Renal cortex interstitium (tissue), 11 donors: Measurements from ENCODE around the gene SORBS1. TPM values are rescaled to one million over a fixed set of nuclear protein-coding genes. Genes with fewer than 3 reads are reported as not detected.

Source experiments
- DNase-seq, 11 donors: peaks; one replicate each; pipeline ENCODE4 v3.0.0-alpha.2; 2013; ENCODE audit warnings: low read depth in 9 of 11, low spot score in 4 of 11; ENCODE audit errors: extremely low read depth in 1 of 11
- polyA plus RNA-seq, 3 donors: library from polyadenylated mRNA; unstranded; fragments of 120-200 nt; gene quantifications; one replicate each; pipeline ENCODE4 v1.2.1, GENCODE V29; 2013; ENCODE audit not compliant: insufficient read length in 3 of 3

The SORBS1 gene
- polyA plus RNA-seq, 3 donors, result 30.9 to 37.1 (median 35.2) TPM

DNA sequence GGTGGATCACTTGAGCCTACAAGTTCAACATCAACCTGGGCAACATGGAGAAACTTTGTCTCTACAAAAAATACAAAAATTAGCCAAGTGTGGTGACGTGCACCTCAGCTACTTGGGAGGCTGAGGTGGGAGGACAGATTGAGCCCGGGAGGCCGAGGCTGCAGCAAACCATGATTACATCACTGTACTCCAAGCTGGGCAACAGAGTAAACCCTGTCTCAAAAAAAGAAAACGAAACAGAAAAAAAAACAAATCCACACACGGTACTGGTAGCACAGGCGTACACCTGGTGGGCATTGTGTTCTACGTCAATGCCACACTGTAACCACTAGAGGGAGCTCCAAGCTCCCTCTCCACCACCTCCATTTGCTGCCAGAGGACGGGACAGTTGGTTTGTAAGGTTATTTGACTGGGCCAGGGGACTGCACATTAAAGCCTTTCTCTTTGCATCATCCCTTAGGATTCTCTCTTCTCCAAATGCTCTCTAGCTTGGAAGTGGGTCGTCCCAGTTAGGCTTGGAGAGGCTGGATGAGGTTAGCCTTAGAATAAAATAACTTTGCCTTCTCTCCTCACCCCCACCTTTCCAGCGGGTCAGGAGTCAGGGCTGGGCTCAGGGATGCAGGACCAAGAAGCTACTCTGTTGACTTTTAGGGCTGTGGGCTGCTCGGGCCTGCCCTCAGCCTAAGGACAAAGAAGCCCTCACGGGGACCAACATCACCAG is 130.8 kb downstream of the SORBS1 start:
- DNase-seq, result peak in 10 of 11 donors; percentile 38 to 61 (median 50)

DNA sequence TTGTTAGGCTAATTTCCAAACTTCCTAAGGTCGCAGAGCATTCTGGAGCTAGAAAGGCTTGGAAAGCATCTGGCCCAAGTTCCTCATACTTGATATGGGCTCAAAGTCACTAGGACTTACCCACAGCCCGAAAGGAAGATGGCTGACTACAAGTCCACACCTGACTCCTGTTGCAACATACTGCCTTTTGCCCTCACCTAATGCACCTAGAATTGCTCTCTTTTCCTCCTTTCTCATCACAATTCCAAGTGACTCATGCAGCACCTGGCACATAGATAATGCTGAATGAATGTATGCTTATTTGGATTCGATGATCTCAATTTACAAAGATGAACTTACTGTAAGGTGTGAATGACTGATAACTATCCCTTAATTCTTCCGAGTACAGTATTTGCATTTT is 131.5 kb downstream of the SORBS1 start:
- no peak for DNase-seq

- no peak for DNase-seq
These were observed 132.5 kb downstream of the SORBS1 start for GRCh38 chr10:95428701-95429100.

GRCh38 chr10:95426482-95426881 is 134.7 kb downstream of the SORBS1 start:
- DNase-seq, result no peak

- no peak for DNase-seq
These were observed 135.3 kb downstream of the SORBS1 start for GRCh38 chr10:95425592-95426465.

- no peak for DNase-seq
These were observed 137.8 kb downstream of the SORBS1 start for GRCh38 chr10:95423164-95424005.

DNA sequence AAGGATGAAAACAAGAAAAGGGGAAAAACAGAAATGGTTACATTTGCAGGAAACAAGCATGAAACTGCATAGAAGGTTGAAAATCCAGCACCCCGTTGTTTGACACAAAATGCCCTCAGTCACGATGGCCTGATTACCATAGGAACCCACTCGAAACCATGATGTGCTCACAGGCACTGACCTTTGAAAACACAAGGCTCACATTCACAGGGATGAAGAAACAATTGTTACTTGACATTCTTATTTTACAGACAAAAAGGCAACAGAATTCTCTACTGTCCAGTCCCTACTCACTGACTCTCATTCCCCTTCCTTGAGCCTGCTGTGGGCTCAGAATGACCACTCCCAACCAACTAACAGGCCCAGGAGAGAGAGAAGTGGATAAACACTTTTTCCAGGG is 138.9 kb downstream of the SORBS1 start:
- no peak for DNase-seq

DNA sequence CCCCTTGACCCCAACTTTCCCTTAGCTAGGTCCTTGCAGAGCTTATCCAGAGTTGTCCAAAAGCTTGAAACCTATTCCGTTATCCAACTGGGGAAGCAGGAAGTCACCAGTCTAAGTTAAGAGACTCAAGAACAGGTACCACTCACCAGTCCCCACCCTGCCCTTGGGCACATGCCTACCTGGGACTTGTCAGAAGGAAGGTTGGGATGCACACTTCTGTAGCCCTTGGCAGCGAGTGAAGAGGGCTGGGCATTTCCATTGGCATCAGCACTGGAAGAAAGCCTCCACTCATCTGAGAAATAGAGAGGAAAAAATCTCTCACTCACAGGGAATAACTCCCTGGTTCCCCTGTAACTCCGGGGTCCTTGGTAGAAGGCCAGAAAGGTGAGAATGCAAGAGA is 139.4 kb downstream of the SORBS1 start:
- DNase-seq, result no peak

GRCh38 chr10:95419399-95419798 is 141.8 kb downstream of the SORBS1 start:
- no peak for DNase-seq

GRCh38 chr10:95416973-95417372 is 144.2 kb downstream of the SORBS1 start:
- DNase-seq, result no peak

GRCh38 chr10:95416270-95416669 is 144.9 kb downstream of the SORBS1 start:
- no peak for DNase-seq

- no peak for DNase-seq
These were observed 145.5 kb downstream of the SORBS1 start for GRCh38 chr10:95415621-95416031.

- DNase-seq, result no peak
These were observed 146.2 kb downstream of the SORBS1 start for GRCh38 chr10:95414844-95415485.

- DNase-seq, result no peak
These were observed 146.9 kb downstream of the SORBS1 start for GRCh38 chr10:95414016-95414830.

DNA sequence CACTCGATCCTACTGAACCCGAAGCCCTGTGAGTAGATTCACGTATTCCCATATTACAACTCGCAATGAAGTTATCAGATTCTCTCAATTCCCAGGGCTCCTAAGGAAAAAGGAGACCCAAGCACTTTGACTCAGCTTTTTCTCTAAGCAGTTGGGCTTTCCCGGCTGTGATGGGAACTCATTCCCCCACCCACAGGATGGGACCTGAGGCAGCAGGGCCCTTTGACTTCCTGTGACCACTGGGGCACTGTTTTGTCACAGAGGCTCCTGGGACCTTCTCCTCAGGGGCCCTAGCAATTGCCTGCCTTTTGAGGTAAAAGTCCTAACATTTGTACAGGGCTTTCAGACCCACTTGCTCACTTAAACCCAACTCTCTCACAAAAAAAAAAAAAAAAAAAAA is 147.6 kb downstream of the SORBS1 start:
- DNase-seq, result no peak

- DNase-seq, result no peak
These were observed 149.5 kb downstream of the SORBS1 start for GRCh38 chr10:95411635-95412034.

DNA sequence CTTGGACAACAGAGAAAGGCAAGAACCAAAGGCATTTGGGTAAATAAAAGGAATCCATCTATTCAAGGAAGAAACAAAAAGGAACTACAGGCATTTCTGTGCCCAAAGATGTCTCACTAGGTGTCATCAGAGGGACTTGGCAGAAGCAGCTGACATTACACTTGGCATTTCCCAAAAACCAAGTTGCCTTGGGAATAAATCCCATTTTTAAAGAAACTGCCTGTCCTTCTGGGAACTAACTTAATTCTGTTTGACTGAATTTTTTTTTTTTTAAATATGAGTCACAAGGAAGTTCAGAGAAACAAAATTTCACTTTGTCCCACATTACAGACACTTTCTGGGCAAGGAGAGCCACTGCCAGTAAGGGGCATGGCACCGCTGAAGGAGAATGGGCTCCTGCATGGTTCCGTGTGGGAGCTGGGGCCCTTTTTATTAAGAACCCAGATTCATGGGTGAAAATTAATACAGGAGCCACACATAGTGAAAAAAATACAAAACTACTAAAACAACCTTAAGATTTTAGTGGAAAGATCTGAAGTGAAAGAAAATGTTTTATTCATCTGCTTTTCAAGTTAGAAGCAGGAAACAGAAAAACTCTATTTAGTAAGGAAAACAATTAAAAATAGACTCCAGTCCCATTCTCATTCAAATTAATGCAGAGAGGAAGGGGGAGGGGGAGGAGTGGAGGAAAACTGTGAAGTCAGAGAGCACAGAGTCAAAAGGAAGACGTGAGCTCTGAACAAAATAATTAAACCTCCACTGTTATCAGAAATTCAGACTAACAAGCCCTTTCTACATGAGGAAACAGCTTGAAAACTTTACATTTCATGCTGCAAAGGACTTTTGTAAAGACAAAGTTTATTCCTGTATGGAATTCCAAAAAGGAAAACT is 151.9 kb downstream of the SORBS1 start:
- no peak for DNase-seq
